ENCODE measurements around the gene C1orf146.

C1orf146 gene

GRCh38 chr1:92217721-92218120, at the start of gene C1orf146:
C1orf146 (plus strand) TSS chr1:92217915; CDS start chr1:92231421, 13,506 bp downstream.
- no peak for TF ChIP-seq CTCF (conservative IDR thresholded peaks at IDR 0.05; ENCODE audit: low read depth)
- ChIA-PET CTCF (no interaction called here), POLR2A (ENCODE audit: low non-redundant PET) (no interaction called here)
- H3K27ac ChIP-seq = no peak within 1 kb of the TSS
- no peak for DNase-seq (ENCODE audit: low spot score)

- no peak overlapping the region for H3K27ac ChIP-seq
- no peak for TF ChIP-seq CTCF (conservative IDR thresholded peaks at IDR 0.05; ENCODE audit: low read depth)
- DNase-seq (ENCODE audit: low spot score) = no peak
- CTCF ChIA-PET = interaction anchor here (0.6 to 0.9 kb wide), 2 partner anchors 17 to 376 kb away, joined by 3 read pairs; no protein-coding TSS in a partner anchor
- POLR2A ChIA-PET (ENCODE audit: low non-redundant PET) = no interaction called here
Measured at GRCh38 chr1:92168657-92169056, 49.1 kb upstream of the C1orf146 start.

- TF ChIP-seq CTCF (conservative IDR thresholded peaks at IDR 0.05; ENCODE audit: low read depth) = no peak
- ChIA-PET CTCF (interaction anchor here (0.6 to 0.9 kb wide), 2 partner anchors 18 to 377 kb away, joined by 3 read pairs; no protein-coding TSS in a partner anchor), POLR2A (ENCODE audit: low non-redundant PET) (no interaction called here)
- H3K27ac ChIP-seq = no peak overlapping the region
- DNase-seq (ENCODE audit: low spot score) = no peak
Measured at GRCh38 chr1:92169214-92170005, 48.3 kb upstream of the C1orf146 start.

GRCh38 chr1:92184632-92185031, 33.1 kb upstream of the C1orf146 start:
- DNase-seq (ENCODE audit: low spot score) = peak; percentile 14
- no peak overlapping the region for H3K27ac ChIP-seq
- ChIA-PET CTCF (no interaction called here), POLR2A (ENCODE audit: low non-redundant PET) (no interaction called here)
- no peak for TF ChIP-seq CTCF (conservative IDR thresholded peaks at IDR 0.05; ENCODE audit: low read depth)

- ChIA-PET POLR2A (ENCODE audit: low non-redundant PET) (no interaction called here), CTCF (no interaction called here)
- no peak for DNase-seq (ENCODE audit: low spot score)
- no peak for TF ChIP-seq CTCF (conservative IDR thresholded peaks at IDR 0.05; ENCODE audit: low read depth)
- H3K27ac ChIP-seq = no peak overlapping the region
Measured at GRCh38 chr1:92186081-92186480, 31.6 kb upstream of the C1orf146 start.

- ChIA-PET POLR2A (ENCODE audit: low non-redundant PET) (no interaction called here), CTCF (interaction anchor here (0.6 kb wide), 1 partner anchor 102 kb away, joined by 4 read pairs; no protein-coding TSS in a partner anchor)
- no peak for TF ChIP-seq CTCF (conservative IDR thresholded peaks at IDR 0.05; ENCODE audit: low read depth)
- no peak for DNase-seq (ENCODE audit: low spot score)
- H3K27ac ChIP-seq = no peak overlapping the region
Measured at GRCh38 chr1:92188436-92189255, 29.1 kb upstream of the C1orf146 start.

Data from RWPE1 (cell line).